ENCODE results near the gene E2F8.

The E2F8 gene

GRCh38 chr11:19284881-19285280 lies 44.1 kb upstream of the E2F8 start:
- H3K18ac ChIP-seq (ENCODE audit: low read length) = peak overlapping the region; percentile 44
- peak overlapping the region in 1 of 2 donors; percentile 58 for H3K4me3 ChIP-seq (ENCODE audit: low read length in 2 of 2)
- H3K4me2 ChIP-seq (ENCODE audit: insufficient read depth, low read length, poor library complexity, severe bottlenecking) = no peak overlapping the region
- H2BK120ac ChIP-seq (ENCODE audit: low read depth, low read length) = no peak overlapping the region
- H3K27me3 ChIP-seq (ENCODE audit: control insufficient read depth in 3 of 3, insufficient read depth in 3 of 3, low read depth in 1 of 3, low read length in 3 of 3) = peaks cover 0 to 66% (median 3%) of the 10 kb centered on the region in 3 experiments
- no peaks in the 10 kb centered on the region for H3K36me3 ChIP-seq (replicated peaks in 1 of 2; ENCODE audit: control insufficient read depth in 2 of 2, insufficient read depth in 2 of 2, low read length in 2 of 2)
- H3K14ac ChIP-seq (ENCODE audit: low read length) = no peak overlapping the region
- H4K8ac ChIP-seq (ENCODE audit: low read depth, low read length) = no peak overlapping the region
- no peaks in the 10 kb centered on the region for H3K9me3 ChIP-seq (replicated peaks in 1 of 2; ENCODE audit: control insufficient read depth in 2 of 2, insufficient read depth in 1 of 2, low read depth in 1 of 2, low read length in 2 of 2)
- H2AFZ ChIP-seq (ENCODE audit: low read length) = no peak overlapping the region
- H3K4me1 ChIP-seq (ENCODE audit: control insufficient read depth in 2 of 2, insufficient read depth in 1 of 2, low read depth in 1 of 2, low read length in 2 of 2) = peaks cover 0 to 3% of the 10 kb centered on the region in 2 donors
- no peak overlapping the region for H4K91ac ChIP-seq (ENCODE audit: low read depth, low read length, poor library complexity)
- H3K4ac ChIP-seq (ENCODE audit: low read length) = no peak overlapping the region
- WGBS, 2 donors (ENCODE audit: extremely low coverage in 2 of 2, insufficient read length in 2 of 2, insufficient replicate concordance in 1 of 2) = no CpG with 5 or more reads among the region's 3 CpGs
- no peak overlapping the region for H2BK15ac ChIP-seq (ENCODE audit: low read length)
- H3K27ac ChIP-seq (replicated peaks; ENCODE audit: low read length) = no peak overlapping the region
- no peak overlapping the region for H2BK12ac ChIP-seq (ENCODE audit: low read length)
- no peak for DNase-seq (ENCODE audit: low spot score)
- H2AK5ac ChIP-seq (ENCODE audit: low read depth, low read length) = no peak overlapping the region
- H3K23ac ChIP-seq (ENCODE audit: low read depth, low read length, poor library complexity) = no peak overlapping the region
- H3K9ac ChIP-seq (ENCODE audit: low read depth, low read length, poor library complexity) = no peak overlapping the region
- no peaks in the 10 kb centered on the region for H3K79me1 ChIP-seq (ENCODE audit: low read depth, low read length)
- no peak overlapping the region for H2BK5ac ChIP-seq (ENCODE audit: low read length)

DNA sequence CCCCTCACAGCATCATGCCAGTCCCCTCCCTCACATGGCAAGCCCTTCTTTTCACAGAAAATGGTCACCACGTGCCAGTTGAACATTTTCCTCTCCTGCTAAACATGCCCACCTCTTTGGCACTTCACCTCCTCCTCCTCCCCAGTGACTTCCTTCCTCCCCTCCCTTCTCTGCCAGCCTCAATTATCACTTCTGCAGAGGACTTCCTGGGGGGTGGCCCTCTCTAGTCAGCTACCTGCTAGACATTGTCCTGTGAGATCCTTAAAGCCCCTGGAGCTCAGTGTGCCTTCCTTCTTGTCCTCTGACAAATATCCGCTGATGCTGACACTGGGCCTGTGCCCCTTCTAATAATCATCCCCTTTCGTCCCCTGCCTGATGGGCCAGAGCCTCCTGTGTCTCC lies 43.2 kb upstream of the E2F8 start:
- Histone ChIP-seq H3K14ac (ENCODE audit: low read length) (no peak overlapping the region), H2AFZ (ENCODE audit: low read length) (no peak overlapping the region), H3K4ac (ENCODE audit: low read length) (no peak overlapping the region), H3K18ac (ENCODE audit: low read length) (no peak overlapping the region), H3K9me3 (replicated peaks in 1 of 2; ENCODE audit: control insufficient read depth in 2 of 2, insufficient read depth in 1 of 2, low read depth in 1 of 2, low read length in 2 of 2) (no peaks in the 10 kb centered on the region), H3K4me3 (ENCODE audit: low read length in 2 of 2) (no peak overlapping the region), H2BK12ac (ENCODE audit: low read length) (no peak overlapping the region), H3K27ac (replicated peaks; ENCODE audit: low read length) (no peak overlapping the region), H3K23ac (ENCODE audit: low read depth, low read length, poor library complexity) (no peak overlapping the region), H3K9ac (ENCODE audit: low read depth, low read length, poor library complexity) (no peak overlapping the region), H3K79me1 (ENCODE audit: low read depth, low read length) (no peaks in the 10 kb centered on the region), H3K27me3 (ENCODE audit: control insufficient read depth in 3 of 3, insufficient read depth in 3 of 3, low read depth in 1 of 3, low read length in 3 of 3) (peaks cover 0 to 57% (median 2%) of the 10 kb centered on the region in 3 experiments), H3K4me2 (ENCODE audit: insufficient read depth, low read length, poor library complexity, severe bottlenecking) (no peak overlapping the region), H4K8ac (ENCODE audit: low read depth, low read length) (no peak overlapping the region), H3K4me1 (ENCODE audit: control insufficient read depth in 2 of 2, insufficient read depth in 1 of 2, low read depth in 1 of 2, low read length in 2 of 2) (peaks cover 0 to 3% of the 10 kb centered on the region in 2 donors), H4K91ac (ENCODE audit: low read depth, low read length, poor library complexity) (no peak overlapping the region), H2BK15ac (ENCODE audit: low read length) (no peak overlapping the region), H3K36me3 (replicated peaks in 1 of 2; ENCODE audit: control insufficient read depth in 2 of 2, insufficient read depth in 2 of 2, low read length in 2 of 2) (no peaks in the 10 kb centered on the region), H2BK120ac (ENCODE audit: low read depth, low read length) (no peak overlapping the region), H2AK5ac (ENCODE audit: low read depth, low read length) (no peak overlapping the region), H2BK5ac (ENCODE audit: low read length) (no peak overlapping the region)
- no peak for DNase-seq (ENCODE audit: low spot score)
- WGBS, 2 donors (ENCODE audit: extremely low coverage in 2 of 2, insufficient read length in 2 of 2, insufficient replicate concordance in 1 of 2) = no CpG with 5 or more reads among the region's 3 CpGs

DNA sequence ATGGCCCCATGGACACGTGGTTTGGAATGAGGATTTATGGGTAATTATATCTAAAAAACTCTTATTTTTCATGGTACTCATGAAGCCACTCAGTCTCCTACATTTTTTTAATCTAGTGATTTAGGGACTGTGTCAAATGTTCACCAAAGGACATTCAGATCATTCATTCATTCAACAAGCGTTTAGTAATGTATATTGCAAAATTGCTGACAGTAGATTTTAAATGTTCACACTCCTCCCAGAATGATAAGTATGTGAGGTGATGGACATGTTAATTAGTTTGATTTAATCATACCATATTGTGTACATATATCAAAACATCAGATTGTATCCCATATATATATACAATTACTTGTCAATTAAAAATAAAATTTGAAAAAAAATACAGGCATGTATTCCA lies 40.8 kb upstream of the E2F8 start:
- Histone ChIP-seq H3K4me1 (ENCODE audit: control insufficient read depth in 2 of 2, insufficient read depth in 1 of 2, low read depth in 1 of 2, low read length in 2 of 2) (peaks cover 0 to 3% of the 10 kb centered on the region in 2 donors), H3K79me1 (ENCODE audit: low read depth, low read length) (no peaks in the 10 kb centered on the region), H3K23ac (ENCODE audit: low read depth, low read length, poor library complexity) (no peak overlapping the region), H2BK120ac (ENCODE audit: low read depth, low read length) (no peak overlapping the region), H3K27me3 (ENCODE audit: control insufficient read depth in 3 of 3, insufficient read depth in 3 of 3, low read depth in 1 of 3, low read length in 3 of 3) (peaks cover 0 to 61% (median 2%) of the 10 kb centered on the region in 3 experiments), H3K9ac (ENCODE audit: low read depth, low read length, poor library complexity) (no peak overlapping the region), H2BK5ac (ENCODE audit: low read length) (no peak overlapping the region), H2AK5ac (ENCODE audit: low read depth, low read length) (no peak overlapping the region), H3K27ac (replicated peaks; ENCODE audit: low read length) (no peak overlapping the region), H3K36me3 (replicated peaks in 1 of 2; ENCODE audit: control insufficient read depth in 2 of 2, insufficient read depth in 2 of 2, low read length in 2 of 2) (no peaks in the 10 kb centered on the region), H2BK12ac (ENCODE audit: low read length) (no peak overlapping the region), H3K4me2 (ENCODE audit: insufficient read depth, low read length, poor library complexity, severe bottlenecking) (no peak overlapping the region), H3K4ac (ENCODE audit: low read length) (no peak overlapping the region), H4K8ac (ENCODE audit: low read depth, low read length) (no peak overlapping the region), H2BK15ac (ENCODE audit: low read length) (no peak overlapping the region), H2AFZ (ENCODE audit: low read length) (no peak overlapping the region), H3K9me3 (replicated peaks in 1 of 2; ENCODE audit: control insufficient read depth in 2 of 2, insufficient read depth in 1 of 2, low read depth in 1 of 2, low read length in 2 of 2) (no peaks in the 10 kb centered on the region), H3K4me3 (ENCODE audit: low read length in 2 of 2) (no peak overlapping the region), H3K18ac (ENCODE audit: low read length) (no peak overlapping the region), H3K14ac (ENCODE audit: low read length) (no peak overlapping the region), H4K91ac (ENCODE audit: low read depth, low read length, poor library complexity) (no peak overlapping the region)
- no CpG with 5 or more reads among the region's 2 CpGs for WGBS, 2 donors (ENCODE audit: extremely low coverage in 2 of 2, insufficient read length in 2 of 2, insufficient replicate concordance in 1 of 2)
- DNase-seq (ENCODE audit: low spot score) = no peak

- no peak overlapping the region for H3K18ac ChIP-seq (ENCODE audit: low read length)
- H4K91ac ChIP-seq (ENCODE audit: low read depth, low read length, poor library complexity) = no peak overlapping the region
- H3K23ac ChIP-seq (ENCODE audit: low read depth, low read length, poor library complexity) = no peak overlapping the region
- H3K27ac ChIP-seq (replicated peaks; ENCODE audit: low read length) = no peak overlapping the region
- peaks cover 0 to 3% of the 10 kb centered on the region in 2 donors for H3K4me1 ChIP-seq (ENCODE audit: control insufficient read depth in 2 of 2, insufficient read depth in 1 of 2, low read depth in 1 of 2, low read length in 2 of 2)
- no CpG with 5 or more reads among the region's 5 CpGs for WGBS, 2 donors (ENCODE audit: extremely low coverage in 2 of 2, insufficient read length in 2 of 2, insufficient replicate concordance in 1 of 2)
- DNase-seq (ENCODE audit: low spot score) = no peak
- H3K9ac ChIP-seq (ENCODE audit: low read depth, low read length, poor library complexity) = no peak overlapping the region
- H3K9me3 ChIP-seq (replicated peaks in 1 of 2; ENCODE audit: control insufficient read depth in 2 of 2, insufficient read depth in 1 of 2, low read depth in 1 of 2, low read length in 2 of 2) = no peaks in the 10 kb centered on the region
- no peak overlapping the region for H3K4ac ChIP-seq (ENCODE audit: low read length)
- H3K4me3 ChIP-seq (ENCODE audit: low read length in 2 of 2) = no peak overlapping the region
- H3K36me3 ChIP-seq (replicated peaks in 1 of 2; ENCODE audit: control insufficient read depth in 2 of 2, insufficient read depth in 2 of 2, low read length in 2 of 2) = no peaks in the 10 kb centered on the region
- no peak overlapping the region for H3K4me2 ChIP-seq (ENCODE audit: insufficient read depth, low read length, poor library complexity, severe bottlenecking)
- no peak overlapping the region for H3K14ac ChIP-seq (ENCODE audit: low read length)
- no peak overlapping the region for H2AFZ ChIP-seq (ENCODE audit: low read length)
- no peak overlapping the region for H2BK15ac ChIP-seq (ENCODE audit: low read length)
- no peak overlapping the region for H2BK12ac ChIP-seq (ENCODE audit: low read length)
- no peak overlapping the region for H2BK5ac ChIP-seq (ENCODE audit: low read length)
- H4K8ac ChIP-seq (ENCODE audit: low read depth, low read length) = no peak overlapping the region
- no peak overlapping the region for H2BK120ac ChIP-seq (ENCODE audit: low read depth, low read length)
- no peak overlapping the region for H2AK5ac ChIP-seq (ENCODE audit: low read depth, low read length)
- peaks cover 0 to 60% (median 2%) of the 10 kb centered on the region in 3 experiments for H3K27me3 ChIP-seq (ENCODE audit: control insufficient read depth in 3 of 3, insufficient read depth in 3 of 3, low read depth in 1 of 3, low read length in 3 of 3)
- no peaks in the 10 kb centered on the region for H3K79me1 ChIP-seq (ENCODE audit: low read depth, low read length)
Observed at GRCh38 chr11:19281041-19281440, 40.3 kb upstream of the E2F8 start.
